Osteocyte (in vitro differentiated cells): ENCODE results near the gene PANX1. TPM values are rescaled to one million over a fixed set of nuclear protein-coding genes. Genes with fewer than 3 reads are reported as not detected.
A peak's percentile ranks its signal among the peaks of the same experiment; 100 is the strongest.

Experiments
- DNase-seq: peaks from one replicate; pipeline ENCODE4 v3.0.0; 2021; ENCODE audit warnings: mixed read lengths; ENCODE audit not compliant: unreplicated experiment; ENCODE audit errors: extremely low spot score
- H3K27ac Mint-ChIP-seq: one replicate; pipeline ENCODE4 v1.8.0; 2021; ENCODE audit warnings: mild to moderate bottlenecking, mixed read lengths; ENCODE audit not compliant: unreplicated experiment
- H3K27me3 Mint-ChIP-seq: one replicate; pipeline ENCODE4 v1.8.0; 2021; ENCODE audit warnings: mixed read lengths; ENCODE audit not compliant: unreplicated experiment
- H3K36me3 Mint-ChIP-seq: one replicate; pipeline ENCODE4 v1.8.0; 2021; ENCODE audit warnings: mixed read lengths; ENCODE audit not compliant: unreplicated experiment
- H3K4me1 Mint-ChIP-seq: one replicate; pipeline ENCODE4 v1.8.0; 2021; ENCODE audit warnings: mixed read lengths; ENCODE audit not compliant: unreplicated experiment
- H3K4me3 Mint-ChIP-seq: one replicate; pipeline ENCODE4 v1.8.0; 2021; ENCODE audit warnings: mild to moderate bottlenecking, moderate library complexity, mixed read lengths; ENCODE audit not compliant: unreplicated experiment
- H3K9me3 Mint-ChIP-seq: one replicate; pipeline ENCODE4 v1.8.0; 2021; ENCODE audit warnings: mixed read lengths; ENCODE audit not compliant: unreplicated experiment
- CTCF ChIP-seq: fragments of 200-600 bp; sonication (generic); IDR thresholded peaks from 2 replicates; pipeline ENCODE4 v1.5.0; 2021; ENCODE audit warnings: antibody characterized with exemption, mild to moderate bottlenecking, moderate library complexity
- total RNA-seq: library from RNA; stranded (reverse); gene quantifications from 2 replicates; pipeline ENCODE4 v1.2.1, GENCODE V29; 2021

Gene PANX1
- total RNA-seq, 1 donor from 2014 or later = 24.9 TPM

DNA sequence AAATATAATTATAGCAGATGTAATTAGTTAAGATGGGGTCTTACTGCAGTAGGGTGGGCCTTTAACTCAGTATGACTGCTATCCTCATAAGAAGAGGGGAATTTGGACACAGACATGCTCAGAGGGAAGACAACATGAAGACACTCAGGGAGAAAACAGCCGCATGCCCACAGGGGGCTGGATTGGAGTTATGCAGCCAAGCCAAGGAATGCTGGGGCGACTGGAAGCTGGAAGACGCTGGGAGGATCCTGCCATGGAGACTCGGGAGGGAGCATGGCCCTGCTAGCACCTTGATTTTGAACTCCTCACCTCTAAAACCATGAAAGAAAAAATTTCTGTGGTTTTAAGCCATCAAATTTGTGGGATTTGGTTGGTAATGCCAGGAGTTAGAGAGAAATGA, 40.9 kb downstream of the PANX1 start:
- TF ChIP-seq CTCF = no peak
- Mint-ChIP-seq H3K27ac (no peak overlapping the region), H3K27me3 (no peaks in the 10 kb centered on the region), H3K9me3 (no peaks in the 10 kb centered on the region), H3K36me3 (peaks cover 7% of the 10 kb centered on the region), H3K4me1 (peaks cover 2% of the 10 kb centered on the region), H3K4me3 (no peak overlapping the region)
- DNase-seq = no peak

DNA sequence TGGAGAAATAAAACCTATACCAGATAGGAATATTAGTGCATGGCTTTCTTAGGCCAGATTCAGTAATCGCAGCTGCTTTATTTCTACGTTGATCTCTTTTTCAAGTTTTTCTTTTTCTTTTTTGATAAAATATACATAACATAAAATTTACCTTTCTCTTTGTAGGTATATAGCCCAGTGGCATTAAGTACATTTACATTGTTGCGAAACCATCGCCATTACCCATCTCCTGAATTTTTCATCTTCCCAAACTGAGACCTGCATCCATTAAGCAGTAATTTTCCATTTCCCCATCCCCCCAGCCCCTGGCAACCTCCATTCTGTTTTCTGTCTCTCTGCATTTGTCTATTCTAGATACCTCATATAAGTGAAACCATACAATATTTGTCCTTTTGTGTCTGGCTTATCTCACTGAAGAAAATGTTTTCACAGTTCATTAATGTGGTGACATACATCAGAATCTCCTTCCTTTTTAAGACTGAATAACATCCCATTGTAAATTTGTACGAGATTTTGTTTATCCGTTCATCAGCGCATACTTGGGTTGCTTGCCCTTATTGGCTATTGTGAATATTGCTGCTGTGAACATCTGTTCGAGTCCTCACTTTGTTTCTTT, 41.4 kb downstream of the PANX1 start:
- H3K4me3 Mint-ChIP-seq = no peak overlapping the region
- TF ChIP-seq CTCF = no peak
- no peaks in the 10 kb centered on the region for H3K9me3 Mint-ChIP-seq
- DNase-seq = no peak
- no peak overlapping the region for H3K27ac Mint-ChIP-seq
- peaks cover 7% of the 10 kb centered on the region for H3K36me3 Mint-ChIP-seq
- peaks cover 2% of the 10 kb centered on the region for H3K4me1 Mint-ChIP-seq
- H3K27me3 Mint-ChIP-seq = no peaks in the 10 kb centered on the region

- no peak overlapping the region for H3K27ac Mint-ChIP-seq
- no peak for TF ChIP-seq CTCF
These were observed 42.3 kb downstream of the PANX1 start for GRCh38 chr11:94170953-94171352.

DNA sequence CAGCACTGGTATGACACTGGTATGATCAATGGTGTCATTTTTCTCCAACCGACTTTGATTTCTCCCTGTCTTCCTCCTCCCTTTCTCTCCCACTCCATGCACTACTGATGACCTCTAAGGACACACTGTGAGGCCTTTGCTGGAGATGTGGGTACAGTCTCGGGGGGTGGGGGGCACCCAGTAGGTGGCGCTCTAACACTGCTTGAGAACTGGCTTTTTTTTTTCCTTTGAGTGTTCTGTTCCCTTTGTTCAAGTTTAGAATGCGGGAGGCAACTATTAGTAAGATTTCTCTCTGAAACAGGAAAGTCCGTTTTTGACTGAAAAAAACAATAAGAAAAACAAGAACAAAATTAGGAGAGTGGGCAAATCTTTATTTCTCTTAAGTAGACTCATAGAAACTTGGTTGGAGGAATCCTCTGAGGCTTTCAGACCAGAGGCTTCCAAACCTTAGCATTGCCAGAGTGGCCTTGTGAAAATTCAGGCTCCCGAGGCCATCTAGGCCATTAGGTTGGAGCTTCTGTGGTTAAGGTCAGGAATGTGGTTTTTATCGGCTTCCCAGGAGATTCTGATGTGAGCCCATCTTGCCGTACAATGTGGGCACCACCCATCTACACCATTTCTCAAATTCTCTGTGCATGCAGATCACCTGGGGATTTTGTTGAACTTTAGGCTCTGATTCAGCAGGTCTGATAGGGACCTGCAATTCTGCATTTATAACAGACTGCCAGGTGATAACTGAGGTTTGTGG, 43.2 kb downstream of the PANX1 start:
- Mint-ChIP-seq H3K27ac (no peak overlapping the region), H3K9me3 (no peaks in the 10 kb centered on the region), H3K4me1 (peaks cover 2% of the 10 kb centered on the region), H3K27me3 (no peaks in the 10 kb centered on the region), H3K36me3 (peaks cover 8% of the 10 kb centered on the region), H3K4me3 (no peak overlapping the region)
- no peak for DNase-seq
- TF ChIP-seq CTCF = peak; percentile 61

More at GRCh38 chr11:94170953-94171352, 42.3 kb downstream of the PANX1 start:
- H3K9me3 Mint-ChIP-seq = no peaks in the 10 kb centered on the region
- H3K4me3 Mint-ChIP-seq = no peak overlapping the region
- no peak for DNase-seq
- peaks cover 2% of the 10 kb centered on the region for H3K4me1 Mint-ChIP-seq
- H3K36me3 Mint-ChIP-seq = peaks cover 7% of the 10 kb centered on the region
- H3K27me3 Mint-ChIP-seq = no peaks in the 10 kb centered on the region

DNA sequence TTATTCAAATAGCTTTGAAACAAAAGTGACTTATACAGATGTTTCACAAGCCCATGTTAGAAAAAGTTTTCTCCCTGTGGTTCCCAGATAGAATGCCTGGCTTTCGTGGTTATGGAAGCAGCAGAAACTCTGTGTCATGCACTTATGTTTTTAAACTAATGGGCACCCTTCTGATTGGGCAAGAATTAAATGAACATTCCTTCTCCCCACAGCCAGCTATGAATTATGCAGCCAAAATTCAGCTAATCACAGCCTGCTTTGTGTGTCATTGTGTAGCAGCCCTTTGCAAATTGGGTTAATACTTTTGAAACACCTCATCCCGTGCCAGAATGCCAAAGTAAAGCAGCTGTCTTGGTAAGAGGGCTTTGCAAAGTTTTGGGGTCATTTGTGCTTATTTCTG, 46.9 kb downstream of the PANX1 start:
- Mint-ChIP-seq H3K36me3 (peaks cover 26% of the 10 kb centered on the region), H3K4me3 (no peak overlapping the region), H3K4me1 (peaks cover 2% of the 10 kb centered on the region), H3K27me3 (no peaks in the 10 kb centered on the region), H3K9me3 (no peaks in the 10 kb centered on the region), H3K27ac (no peak overlapping the region)
- DNase-seq = no peak
- no peak for TF ChIP-seq CTCF
